ENCODE measurements around the gene GNA15. TPM values are rescaled to one million over a fixed set of nuclear protein-coding genes. Genes with fewer than 3 reads are reported as not detected.

The GNA15 gene
- total RNA-seq, 2 donors from 2014 or later: not detected

DNA sequence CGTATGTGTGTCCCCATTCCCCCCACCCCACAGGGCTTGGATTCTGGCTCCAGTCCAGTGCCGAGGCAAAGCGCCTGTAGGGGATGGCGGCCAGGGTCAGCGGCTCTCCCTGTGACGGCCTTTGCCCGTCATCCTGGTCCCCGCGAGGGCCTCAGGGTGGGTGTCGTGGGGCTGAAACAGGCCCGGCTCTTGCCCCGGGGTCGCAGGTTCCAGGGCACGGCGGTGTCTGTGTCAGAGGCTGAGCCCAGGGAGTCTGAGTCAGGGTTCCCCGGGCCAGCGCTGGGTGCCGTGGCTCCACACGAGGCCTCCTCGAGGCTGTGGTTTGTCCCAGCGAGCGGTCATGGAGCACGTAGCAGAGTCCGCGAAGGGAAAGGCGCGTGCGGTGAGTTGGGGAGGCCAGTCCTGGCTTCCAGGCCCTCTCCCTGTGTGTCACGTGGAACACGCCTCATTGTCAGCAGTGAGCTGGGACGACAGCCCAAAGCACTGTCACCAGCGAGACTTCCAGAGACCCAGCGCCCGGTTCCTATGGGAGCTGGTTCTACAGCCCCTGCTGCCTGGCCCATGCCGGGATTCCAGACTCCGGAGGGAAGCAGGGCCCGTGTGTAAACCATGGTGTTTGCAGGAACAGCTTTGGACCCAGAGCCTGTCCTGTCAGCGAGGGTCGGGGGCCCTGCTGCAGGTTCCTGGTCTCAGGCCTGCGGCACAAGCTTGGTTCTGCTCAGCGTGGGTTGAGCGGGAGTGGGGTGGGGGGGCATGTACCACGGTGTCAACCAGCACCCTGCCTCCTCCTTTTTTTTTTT is 63.3 kb downstream of the GNA15 start:
- no peaks in the 10 kb centered on the region for H3K27me3 Mint-ChIP-seq (ENCODE audit: insufficient read depth)
- H3K4me1 ChIP-seq (ENCODE audit: control insufficient read depth, insufficient read depth, low read length): no peaks in the 10 kb centered on the region
- 96 to 97% methylated on average over 35 to 42 of the region's 43 CpGs for WGBS, 2 experiments (ENCODE audit: insufficient coverage in 1 of 2, insufficient read length in 1 of 2)
- H3K9me3 Mint-ChIP-seq: no peaks in the 10 kb centered on the region
- no peaks in the 10 kb centered on the region for H3K4me1 Mint-ChIP-seq
- no peak overlapping the region for H3K4me3 ChIP-seq (ENCODE audit: low read length)
- no peak overlapping the region for H3K9ac ChIP-seq (ENCODE audit: extremely low read depth, low read length, poor library complexity, severe bottlenecking)
- no peak for DNase-seq
- H3K4me3 Mint-ChIP-seq: no peak overlapping the region
- H3K27ac Mint-ChIP-seq: no peak overlapping the region
- no peak for TF ChIP-seq CTCF (conservative IDR thresholded peaks at IDR 0.05)
- H3K27ac ChIP-seq (ENCODE audit: low read depth, low read length): no peak overlapping the region
- H3K9me3 ChIP-seq (ENCODE audit: control insufficient read depth, low read length): no peaks in the 10 kb centered on the region
- H3K27me3 ChIP-seq (ENCODE audit: control insufficient read depth, insufficient read depth, low read length, poor library complexity, severe bottlenecking): no peaks in the 10 kb centered on the region
- peaks cover 24% of the 10 kb centered on the region for H3K36me3 Mint-ChIP-seq (ENCODE audit: low read depth)
- H3K36me3 ChIP-seq (ENCODE audit: control insufficient read depth, insufficient read depth, low read length): peaks cover 7% of the 10 kb centered on the region

GRCh38 chr19:3201072-3201700 is 65.4 kb downstream of the GNA15 start:
- no peak overlapping the region for H3K27ac Mint-ChIP-seq
- no peaks in the 10 kb centered on the region for H3K9me3 Mint-ChIP-seq
- H3K4me3 Mint-ChIP-seq: no peak overlapping the region
- no peak for DNase-seq
- Histone ChIP-seq H3K4me1 (ENCODE audit: control insufficient read depth, insufficient read depth, low read length) (no peaks in the 10 kb centered on the region), H3K4me3 (ENCODE audit: low read length) (no peak overlapping the region), H3K9me3 (ENCODE audit: control insufficient read depth, low read length) (no peaks in the 10 kb centered on the region), H3K27ac (ENCODE audit: low read depth, low read length) (no peak overlapping the region), H3K36me3 (ENCODE audit: control insufficient read depth, insufficient read depth, low read length) (peaks cover under 1% of the 10 kb centered on the region), H3K9ac (ENCODE audit: extremely low read depth, low read length, poor library complexity, severe bottlenecking) (no peak overlapping the region), H3K27me3 (ENCODE audit: control insufficient read depth, insufficient read depth, low read length, poor library complexity, severe bottlenecking) (no peaks in the 10 kb centered on the region)
- TF ChIP-seq CTCF (conservative IDR thresholded peaks at IDR 0.05): no peak
- H3K27me3 Mint-ChIP-seq (ENCODE audit: insufficient read depth): no peaks in the 10 kb centered on the region
- no peaks in the 10 kb centered on the region for H3K4me1 Mint-ChIP-seq
- H3K36me3 Mint-ChIP-seq (ENCODE audit: low read depth): peaks cover 21% of the 10 kb centered on the region
- WGBS, 2 experiments (ENCODE audit: insufficient coverage in 1 of 2, insufficient read length in 1 of 2): 92 to 94% methylated on average over 35 to 39 of the region's 39 CpGs

DNA sequence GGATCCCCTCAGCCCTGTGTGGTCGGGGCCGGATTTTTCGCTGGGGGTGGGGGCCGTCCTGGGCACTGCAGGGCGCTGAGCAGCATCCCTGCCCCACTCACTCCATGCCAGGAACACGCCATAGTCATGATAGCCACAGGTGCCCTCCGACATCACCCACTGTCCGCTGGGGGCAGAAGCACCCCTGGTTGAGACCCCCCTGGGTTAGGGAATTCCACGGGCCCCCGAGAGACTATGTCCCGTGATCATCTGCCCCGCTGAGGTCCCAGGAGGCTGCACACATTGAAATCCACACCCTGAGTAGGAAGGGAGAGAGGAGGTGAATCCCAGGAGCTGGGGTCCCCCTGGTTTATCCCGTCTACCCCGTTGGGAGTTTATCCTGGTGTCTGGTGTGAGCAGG is 66.1 kb downstream of the GNA15 start:
- no peaks in the 10 kb centered on the region for H3K27me3 ChIP-seq (ENCODE audit: control insufficient read depth, insufficient read depth, low read length, poor library complexity, severe bottlenecking)
- H3K36me3 ChIP-seq (ENCODE audit: control insufficient read depth, insufficient read depth, low read length): peaks cover 8% of the 10 kb centered on the region
- no peak overlapping the region for H3K4me3 ChIP-seq (ENCODE audit: low read length)
- Mint-ChIP-seq H3K27ac (no peak overlapping the region), H3K27me3 (ENCODE audit: insufficient read depth) (no peaks in the 10 kb centered on the region), H3K4me1 (no peaks in the 10 kb centered on the region), H3K36me3 (ENCODE audit: low read depth) (peaks cover 24% of the 10 kb centered on the region), H3K4me3 (no peak overlapping the region), H3K9me3 (no peaks in the 10 kb centered on the region)
- no peak overlapping the region for H3K9ac ChIP-seq (ENCODE audit: extremely low read depth, low read length, poor library complexity, severe bottlenecking)
- H3K4me1 ChIP-seq (ENCODE audit: control insufficient read depth, insufficient read depth, low read length): no peaks in the 10 kb centered on the region
- H3K9me3 ChIP-seq (ENCODE audit: control insufficient read depth, low read length): no peaks in the 10 kb centered on the region
- no peak overlapping the region for H3K27ac ChIP-seq (ENCODE audit: low read depth, low read length)
- WGBS, 2 experiments (ENCODE audit: insufficient coverage in 1 of 2, insufficient read length in 1 of 2): 95 to 98% methylated on average over 8 to 14 of the region's 14 CpGs
- DNase-seq: no peak
- TF ChIP-seq CTCF (conservative IDR thresholded peaks at IDR 0.05): no peak
